ENCODE results near the gene MOV10.

MOV10 gene

DNA sequence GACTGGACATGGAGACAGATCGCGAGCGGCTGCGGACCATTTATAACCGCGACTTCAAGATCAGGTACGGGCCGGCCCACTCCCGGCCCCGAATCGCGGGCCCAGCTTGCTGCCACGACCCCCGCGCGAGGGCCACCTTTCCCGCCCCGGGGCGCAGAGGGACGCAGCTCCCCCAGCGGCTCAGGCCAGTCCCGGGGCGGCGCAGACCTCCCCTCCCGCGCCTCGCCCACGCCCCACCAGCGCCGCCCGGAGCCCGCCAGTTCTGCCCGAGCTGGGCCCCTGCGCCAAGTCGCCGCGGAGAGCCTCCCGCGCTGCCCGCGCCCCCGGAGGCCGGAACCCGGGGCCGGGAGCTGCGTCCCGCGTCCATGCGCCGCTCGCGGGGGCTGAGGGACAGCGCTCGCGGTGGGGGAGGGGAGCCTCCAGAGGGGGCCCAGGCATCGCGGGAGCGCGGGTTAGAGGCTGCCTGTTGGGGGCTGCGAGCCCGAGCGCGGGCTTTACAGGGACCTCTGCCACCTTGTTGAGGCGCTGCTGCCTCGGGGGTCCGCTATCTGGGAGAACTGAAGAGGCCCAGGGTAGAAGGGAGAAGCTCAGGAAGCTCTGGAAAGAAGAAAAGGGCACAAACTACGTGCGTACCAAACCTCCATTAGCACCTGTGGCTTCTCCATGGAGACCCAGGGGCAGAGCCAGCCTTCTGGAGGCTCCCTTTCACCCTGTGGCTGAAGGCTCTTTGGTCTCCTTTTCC is 698 bp downstream of the MOV10 start:
- DNase-seq, result peak in 1 of 2 donors; percentile 12

DNA sequence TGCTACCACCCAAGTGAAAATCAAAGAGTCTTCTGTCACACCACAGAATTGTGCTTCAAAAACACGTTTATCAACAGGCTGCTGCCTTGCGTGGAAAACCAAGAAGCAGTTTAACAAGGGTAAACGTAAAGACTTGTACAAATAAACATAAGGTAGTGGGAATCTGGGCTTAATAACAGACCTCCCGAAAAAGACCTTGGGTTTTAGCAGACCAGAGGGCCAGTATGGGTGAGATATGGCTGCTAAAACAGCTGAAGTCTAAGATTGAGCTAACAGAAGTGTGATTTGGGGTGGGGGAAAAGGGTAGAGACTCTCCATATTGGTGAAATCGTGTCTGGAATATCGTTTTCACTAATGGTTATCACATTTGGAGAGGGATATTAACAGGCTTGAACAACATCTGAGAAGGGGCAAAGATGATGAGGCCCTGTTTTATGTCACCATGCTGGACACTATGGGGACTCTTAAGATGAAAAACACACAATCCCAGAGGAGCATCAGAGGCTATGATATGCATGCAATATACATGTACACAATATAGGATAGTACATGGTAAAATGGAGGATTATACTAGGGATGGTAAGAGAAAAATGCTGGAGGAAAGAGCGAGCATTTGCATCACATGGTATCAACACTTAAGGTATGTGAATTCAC is 1.4 kb downstream of the MOV10 start:
- DNase-seq, result no peak

DNA sequence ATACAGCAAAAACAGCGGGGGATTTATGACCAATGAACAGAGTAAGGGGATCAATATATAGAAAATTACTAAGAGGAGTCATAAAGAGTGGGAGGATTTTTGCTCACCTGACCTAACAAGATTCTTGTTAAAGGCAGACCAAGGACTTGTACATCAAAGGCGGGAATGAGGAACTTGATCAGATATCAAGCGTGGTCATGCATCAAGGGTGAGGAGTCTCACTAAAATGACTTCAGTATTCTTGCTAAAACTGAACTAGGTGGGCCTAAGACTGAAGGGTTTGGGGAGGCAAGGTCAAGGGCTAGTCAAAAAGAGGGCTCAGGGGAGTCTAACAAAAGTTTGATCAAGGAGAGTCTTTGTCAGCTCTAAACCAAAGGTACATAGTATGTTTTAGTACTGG is 2.1 kb downstream of the MOV10 start:
- DNase-seq, result no peak

DNA sequence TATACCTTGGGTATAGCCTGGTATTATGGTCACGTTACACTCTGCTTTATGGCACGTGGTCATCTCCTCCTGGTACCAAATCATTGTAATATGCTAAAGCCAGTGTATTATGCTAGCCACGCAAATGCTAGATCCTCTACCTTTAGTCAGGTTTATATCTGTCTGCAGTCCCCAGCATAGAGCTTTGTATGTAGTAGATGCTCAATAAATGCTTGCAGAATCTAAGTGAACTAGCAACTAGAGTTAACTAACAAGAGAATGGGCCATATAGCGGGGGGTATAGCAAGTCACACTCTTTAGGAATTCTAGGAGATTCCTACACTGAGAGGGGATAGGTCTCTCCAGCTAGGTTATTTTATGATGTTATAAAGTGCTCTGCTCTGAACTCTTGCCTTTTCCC is 3.0 kb downstream of the MOV10 start:
- DNase-seq, result no peak

DNA sequence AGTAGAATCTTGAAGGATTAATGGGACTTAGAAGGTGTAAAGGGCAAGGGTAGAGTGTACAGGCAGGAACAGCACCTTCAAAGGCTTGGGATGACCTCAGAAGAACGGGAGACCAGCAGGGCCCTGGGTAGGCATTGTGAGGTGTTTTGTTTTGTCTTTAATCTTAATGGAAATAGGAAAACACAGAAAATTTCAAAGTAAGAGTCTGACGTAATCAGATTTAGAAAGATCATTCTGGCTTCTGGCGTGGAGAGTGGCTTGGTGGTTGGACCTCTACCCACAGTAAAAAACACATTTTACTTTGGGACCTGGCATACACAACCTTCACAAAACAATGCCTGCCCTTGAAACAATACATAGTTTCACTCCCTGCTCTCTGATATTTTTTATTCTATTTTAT is 4.1 kb downstream of the MOV10 start:
- no peak for DNase-seq

DNA sequence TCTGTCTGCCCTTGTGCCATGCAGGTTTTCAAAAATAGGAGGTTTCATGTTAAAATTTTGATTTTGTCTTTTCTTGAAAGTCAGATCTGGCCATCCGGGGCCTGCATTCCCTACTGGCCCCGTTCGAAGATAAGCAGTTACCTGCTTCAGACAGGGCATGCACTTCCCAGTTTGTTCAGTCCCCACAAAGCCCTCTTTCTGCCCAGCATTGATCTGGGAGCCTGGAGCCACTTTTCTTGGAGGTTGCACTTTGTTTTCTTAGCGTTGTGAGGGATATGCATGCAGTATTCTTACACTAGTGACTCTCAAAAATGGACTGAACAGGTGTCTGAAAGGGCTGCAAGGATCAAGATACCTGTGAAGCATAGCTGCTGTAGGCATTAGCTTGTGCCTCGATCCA is 11.5 kb downstream of the MOV10 start:
- no peak for DNase-seq

DNA sequence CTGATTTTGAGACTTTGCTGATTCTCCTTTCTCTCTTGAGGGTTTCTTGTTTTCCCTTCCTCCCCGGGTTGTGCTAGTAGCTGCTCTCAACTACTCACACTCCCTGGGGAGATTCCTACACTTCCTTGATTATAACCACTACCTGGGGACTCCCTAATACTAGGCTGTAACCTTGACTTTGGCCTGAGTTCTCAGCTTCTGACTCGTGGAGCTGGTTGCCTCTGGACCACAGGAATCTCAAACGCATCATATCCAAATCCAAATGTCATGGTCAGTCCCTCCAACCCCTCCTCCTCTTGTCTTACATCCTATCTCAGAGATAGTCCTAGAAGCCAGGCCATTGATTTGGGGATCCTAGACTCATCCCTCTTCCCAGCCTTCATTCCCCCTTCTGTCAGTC is 12.0 kb downstream of the MOV10 start:
- no peak for DNase-seq

DNA sequence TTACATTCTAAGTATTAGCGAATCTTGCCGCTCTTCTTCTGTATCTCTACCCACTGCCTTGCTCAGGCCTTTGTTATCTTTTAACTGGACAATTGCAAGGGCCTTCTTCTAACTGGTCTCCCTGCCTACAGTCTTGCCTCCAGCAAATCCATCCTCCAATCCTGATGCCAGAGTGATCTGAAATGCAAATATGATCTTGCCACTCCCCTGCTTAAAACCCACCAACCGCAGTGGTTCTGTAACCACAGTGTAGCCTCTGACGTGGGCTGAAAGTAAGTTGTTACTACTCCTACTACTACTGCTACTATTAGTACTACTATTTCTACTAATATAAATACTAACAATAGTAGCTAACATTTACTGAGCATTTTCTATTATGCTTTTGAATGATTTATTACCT is 12.4 kb downstream of the MOV10 start:
- DNase-seq, result no peak

DNA sequence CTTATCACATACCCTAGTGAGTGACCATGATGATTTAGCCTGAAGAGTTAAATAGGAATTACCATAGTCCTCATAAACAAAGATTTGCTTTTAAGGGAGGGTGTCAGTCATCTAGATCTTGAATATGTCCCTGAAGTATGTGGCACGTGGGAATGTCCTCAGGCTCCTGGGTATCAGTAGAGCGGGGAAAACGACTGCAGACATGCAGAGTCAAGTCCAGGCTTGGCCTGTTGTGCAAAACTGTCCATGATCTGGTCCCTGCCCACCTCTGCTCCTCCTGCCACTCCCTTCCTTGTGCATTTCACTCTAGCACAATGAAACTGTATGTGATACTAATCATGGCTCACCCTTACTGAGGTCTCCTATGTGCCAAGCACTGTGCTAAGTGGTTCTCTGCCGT is 12.9 kb downstream of the MOV10 start:
- DNase-seq, result no peak

DNA sequence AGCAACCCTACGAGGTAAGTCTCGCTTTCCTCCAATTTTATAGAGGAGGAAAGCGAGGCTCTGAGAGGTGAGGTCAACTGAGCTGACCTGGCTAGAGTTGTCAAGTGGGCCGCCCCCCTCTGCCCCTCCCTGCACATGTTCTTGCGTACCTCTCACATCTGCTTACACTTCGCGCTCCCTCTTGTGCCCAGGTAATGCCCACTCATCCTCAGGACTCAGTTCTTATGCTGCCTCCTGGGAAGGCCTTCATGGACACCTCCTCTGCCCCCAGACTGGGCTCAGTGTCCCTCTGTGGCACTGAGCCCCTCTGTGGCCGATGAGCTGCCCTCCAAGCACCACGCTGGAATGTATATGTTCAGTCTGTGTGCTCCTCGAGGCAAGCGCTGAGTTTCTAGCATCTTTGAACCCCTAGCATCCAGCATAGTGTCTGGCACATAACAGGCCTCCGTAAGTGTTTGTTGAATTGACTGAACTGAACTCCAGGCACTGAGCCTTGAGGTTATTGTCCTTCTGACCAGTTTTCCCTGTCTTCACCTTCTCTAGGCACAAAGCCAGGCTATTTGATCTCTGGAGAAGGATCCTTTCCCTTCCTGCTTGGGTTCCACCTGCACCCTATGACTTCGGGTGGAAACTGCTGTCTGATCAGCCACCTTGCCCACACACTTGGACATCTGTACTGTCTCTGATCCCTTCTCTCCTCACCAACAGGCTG is 13.5 kb downstream of the MOV10 start:
- no peak for DNase-seq

DNA sequence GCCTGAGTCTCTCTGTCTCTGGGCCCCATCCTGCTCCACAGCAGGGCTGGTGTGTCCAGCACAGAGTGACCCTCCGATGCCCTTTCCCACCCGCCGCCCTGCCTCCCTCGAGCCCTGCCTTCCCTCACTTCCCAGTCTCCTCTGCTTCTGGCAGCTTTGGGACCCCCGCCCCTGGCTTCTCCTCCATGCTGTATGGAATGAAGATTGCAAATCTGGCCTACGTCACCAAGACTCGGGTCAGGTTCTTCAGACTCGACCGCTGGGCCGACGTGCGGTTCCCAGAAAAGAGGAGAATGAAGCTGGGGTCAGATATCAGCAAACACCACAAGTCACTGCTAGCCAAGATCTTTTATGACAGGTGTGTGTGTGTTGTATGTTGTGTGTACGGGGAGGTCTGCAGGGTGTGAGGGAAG is 14.3 kb downstream of the MOV10 start:
- DNase-seq, result no peak

DNA sequence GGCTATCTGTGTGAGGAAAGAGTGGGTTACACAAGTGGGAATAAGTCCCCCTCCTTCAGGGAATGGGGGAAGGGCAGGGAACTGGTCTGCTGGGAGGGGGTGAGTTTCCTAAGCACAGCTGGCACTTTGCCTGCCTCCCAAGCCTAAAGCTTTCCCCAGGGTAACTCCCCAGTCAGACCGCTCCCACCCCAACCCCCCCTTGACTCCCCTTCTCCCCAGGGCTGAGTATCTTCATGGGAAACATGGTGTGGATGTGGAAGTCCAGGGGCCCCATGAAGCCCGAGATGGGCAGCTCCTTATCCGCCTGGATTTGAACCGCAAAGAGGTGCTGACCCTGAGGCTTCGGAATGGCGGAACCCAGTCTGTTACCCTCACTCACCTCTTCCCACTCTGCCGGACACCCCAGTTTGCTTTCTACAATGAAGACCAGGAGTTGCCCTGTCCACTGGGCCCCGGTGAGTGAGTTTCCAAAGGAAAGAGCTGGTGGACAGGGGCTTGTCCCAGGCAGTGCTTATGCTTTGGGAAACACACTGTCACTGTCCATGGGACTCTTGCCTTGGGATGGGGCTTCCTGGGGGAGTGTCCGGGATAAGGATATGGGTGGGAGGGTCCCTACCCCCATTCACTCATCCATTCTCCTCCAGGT is 14.9 kb downstream of the MOV10 start:
- DNase-seq, result no peak

DNA sequence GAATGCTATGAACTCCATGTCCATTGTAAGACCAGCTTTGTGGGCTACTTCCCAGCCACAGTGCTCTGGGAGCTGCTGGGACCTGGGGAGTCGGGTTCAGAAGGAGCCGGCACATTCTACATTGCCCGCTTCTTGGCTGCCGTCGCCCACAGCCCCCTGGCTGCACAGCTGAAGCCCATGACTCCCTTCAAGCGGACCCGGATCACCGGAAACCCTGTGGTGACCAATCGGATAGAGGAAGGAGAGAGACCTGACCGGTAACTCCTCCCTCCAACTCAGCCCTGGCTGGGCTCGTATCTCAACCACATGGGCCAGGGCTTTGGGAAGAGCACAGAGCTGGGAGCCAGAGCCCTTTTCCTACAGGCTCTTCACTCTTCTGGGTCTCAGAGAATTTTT is 15.4 kb downstream of the MOV10 start:
- no peak for DNase-seq

DNA sequence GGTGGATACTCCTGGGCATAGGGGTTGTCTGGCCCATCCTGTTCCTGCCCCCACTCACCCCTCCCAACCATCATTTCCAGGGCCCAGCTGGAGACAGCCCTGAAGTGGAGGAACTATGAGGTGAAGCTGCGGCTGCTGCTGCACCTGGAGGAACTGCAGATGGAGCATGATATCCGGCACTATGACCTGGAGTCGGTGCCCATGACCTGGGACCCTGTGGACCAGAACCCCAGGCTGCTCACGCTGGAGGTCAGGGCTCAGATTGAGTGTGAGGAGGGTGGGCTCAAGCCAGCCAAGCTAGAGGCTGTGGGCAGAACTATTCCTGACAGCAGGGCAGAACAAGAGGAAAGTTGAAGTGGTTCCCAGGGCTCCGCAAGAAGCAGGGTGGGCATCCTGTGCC is 18.2 kb downstream of the MOV10 start:
- no peak for DNase-seq

DNA sequence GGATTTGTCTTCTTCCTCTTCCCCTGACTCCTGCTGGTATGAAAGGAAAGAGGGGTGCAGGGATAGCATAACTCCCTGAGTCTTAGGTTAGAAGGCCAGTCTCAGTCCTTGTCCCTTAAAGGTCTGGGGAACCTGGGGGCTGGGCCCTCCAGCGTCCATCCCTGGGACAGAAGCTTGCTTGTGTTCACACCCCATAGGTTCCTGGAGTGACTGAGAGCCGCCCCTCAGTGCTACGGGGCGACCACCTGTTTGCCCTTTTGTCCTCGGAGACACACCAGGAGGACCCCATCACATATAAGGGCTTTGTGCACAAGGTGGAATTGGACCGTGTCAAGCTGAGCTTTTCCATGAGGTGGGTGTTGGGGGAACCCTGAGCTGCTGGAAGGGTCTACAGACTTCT is 19.4 kb downstream of the MOV10 start:
- no peak for DNase-seq

DNA sequence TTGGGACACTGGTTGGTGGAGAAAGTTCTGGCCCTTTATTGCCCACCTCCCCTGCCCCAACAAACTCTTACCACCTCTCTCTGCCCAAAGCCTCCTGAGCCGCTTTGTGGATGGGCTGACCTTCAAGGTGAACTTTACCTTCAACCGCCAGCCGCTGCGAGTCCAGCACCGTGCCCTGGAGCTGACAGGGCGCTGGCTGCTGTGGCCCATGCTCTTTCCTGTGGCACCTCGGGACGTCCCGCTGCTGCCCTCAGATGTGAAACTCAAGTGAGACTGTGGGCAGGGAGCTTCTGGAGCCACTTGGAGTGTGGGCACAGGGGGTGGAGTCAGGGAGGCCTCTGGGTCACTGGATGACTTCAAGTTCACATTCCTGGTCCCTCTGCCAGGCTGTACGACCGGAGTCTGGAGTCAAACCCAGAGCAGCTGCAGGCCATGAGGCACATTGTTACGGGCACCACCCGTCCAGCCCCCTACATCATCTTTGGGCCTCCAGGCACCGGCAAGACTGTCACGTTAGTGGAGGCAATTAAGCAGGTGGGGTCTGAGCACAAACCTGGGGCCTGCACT is 20.0 kb downstream of the MOV10 start:
- no peak for DNase-seq

DNA sequence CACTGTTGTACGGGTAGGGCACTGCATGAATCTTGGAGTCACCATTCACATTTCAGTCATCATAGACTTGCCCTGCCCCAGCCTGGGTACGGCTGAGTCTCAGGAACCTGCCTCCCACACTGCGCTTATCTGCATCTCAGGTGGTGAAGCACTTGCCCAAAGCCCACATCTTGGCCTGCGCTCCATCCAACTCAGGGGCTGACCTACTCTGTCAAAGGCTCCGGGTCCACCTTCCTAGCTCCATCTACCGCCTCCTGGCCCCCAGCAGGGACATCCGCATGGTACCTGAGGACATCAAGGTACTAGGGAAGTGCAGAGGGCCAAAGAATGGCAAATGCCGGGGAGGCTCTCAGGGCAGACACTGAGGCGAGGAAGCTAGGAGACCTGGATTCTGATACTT is 20.8 kb downstream of the MOV10 start:
- DNase-seq, result no peak

DNA sequence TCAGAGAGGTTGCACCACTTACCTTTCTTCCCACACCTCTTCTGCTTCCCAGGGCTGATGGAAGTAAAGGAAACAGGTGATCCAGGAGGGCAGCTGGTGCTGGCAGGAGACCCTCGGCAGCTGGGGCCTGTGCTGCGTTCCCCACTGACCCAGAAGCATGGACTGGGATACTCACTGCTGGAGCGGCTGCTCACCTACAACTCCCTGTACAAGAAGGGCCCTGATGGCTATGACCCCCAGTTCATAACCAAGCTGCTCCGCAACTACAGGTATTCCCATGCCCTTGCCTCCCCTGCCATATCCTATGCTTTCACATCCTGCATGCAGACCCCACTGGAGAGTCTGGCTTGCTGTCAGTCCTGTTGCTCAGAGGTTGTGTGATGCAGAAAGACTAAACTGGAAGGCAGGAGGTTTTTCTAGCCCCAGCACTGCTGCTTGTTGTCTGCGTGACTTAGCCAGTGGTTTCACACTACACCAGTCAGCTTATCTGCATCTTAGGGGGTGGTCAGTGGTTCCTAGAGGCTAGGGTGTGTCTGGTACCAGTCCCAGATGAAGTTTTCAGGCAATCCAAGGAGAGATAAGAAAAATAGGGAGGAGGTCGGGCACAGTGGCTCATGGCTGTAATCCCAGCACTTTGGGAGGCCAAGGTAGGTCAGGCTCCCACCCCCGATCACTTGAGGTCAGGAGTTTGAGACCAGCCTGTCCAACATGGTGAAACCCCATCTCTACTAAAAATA is 22.3 kb downstream of the MOV10 start:
- DNase-seq, result no peak

DNA sequence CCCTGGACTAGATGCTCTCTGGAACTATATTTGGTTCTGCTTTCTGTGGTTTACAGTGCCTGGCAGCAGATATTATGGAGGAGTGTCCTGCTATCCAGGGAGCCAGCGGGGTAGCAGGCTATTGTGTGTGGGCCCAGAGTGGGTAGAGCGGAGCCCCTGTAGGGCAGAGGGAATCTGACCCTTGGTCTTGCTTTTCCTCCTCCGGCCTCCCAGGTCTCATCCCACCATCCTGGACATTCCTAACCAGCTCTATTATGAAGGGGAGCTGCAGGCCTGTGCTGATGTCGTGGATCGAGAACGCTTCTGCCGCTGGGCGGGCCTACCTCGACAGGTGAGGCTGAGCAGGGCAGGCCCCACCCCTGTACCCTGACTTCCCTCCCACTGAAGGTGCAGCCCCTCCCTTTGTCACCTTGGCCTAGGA is 23.3 kb downstream of the MOV10 start:
- DNase-seq, result no peak

DNA sequence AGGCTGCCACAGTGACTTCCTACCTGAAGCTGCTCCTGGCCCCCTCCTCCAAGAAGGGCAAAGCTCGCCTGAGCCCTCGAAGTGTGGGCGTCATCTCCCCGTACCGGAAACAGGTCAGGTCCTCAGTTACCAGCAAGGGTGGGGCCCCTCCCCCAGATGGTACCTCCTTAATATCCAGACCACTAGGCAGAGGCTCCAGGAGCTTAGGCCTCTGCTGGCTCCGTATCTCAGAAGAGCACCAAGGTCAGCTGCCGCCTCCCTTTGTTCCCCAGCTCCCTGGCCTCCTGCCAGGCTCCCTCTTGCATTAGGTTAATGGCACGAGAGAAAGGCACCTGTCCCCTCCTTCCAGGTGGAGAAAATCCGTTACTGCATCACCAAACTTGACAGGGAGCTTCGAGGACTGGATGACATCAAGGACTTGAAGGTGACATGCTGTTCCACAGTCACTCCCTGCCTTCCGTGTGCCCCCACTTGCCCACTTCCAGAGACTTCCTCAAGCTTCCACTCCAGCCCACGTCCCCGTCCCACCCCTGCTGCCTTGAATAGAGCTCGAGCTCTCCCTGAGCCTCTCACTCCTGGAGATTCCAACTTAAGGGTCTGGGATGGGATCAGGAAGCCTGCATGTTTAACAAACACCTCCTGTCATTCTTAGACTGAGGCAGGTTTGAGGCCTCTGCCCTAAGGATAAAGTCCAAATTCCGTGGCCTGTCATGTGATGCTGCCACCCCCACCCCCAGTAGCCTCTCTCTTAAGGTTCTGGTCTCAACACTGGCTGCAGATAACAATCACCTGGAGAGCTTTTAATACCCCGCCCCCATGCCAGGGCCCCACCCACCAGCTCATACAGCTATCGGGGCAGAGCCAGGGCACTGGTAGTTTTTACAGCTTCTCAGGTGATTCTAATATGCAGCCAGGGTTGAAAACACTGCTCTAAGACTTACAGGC is 24.2 kb downstream of the MOV10 start:
- DNase-seq, result no peak

DNA sequence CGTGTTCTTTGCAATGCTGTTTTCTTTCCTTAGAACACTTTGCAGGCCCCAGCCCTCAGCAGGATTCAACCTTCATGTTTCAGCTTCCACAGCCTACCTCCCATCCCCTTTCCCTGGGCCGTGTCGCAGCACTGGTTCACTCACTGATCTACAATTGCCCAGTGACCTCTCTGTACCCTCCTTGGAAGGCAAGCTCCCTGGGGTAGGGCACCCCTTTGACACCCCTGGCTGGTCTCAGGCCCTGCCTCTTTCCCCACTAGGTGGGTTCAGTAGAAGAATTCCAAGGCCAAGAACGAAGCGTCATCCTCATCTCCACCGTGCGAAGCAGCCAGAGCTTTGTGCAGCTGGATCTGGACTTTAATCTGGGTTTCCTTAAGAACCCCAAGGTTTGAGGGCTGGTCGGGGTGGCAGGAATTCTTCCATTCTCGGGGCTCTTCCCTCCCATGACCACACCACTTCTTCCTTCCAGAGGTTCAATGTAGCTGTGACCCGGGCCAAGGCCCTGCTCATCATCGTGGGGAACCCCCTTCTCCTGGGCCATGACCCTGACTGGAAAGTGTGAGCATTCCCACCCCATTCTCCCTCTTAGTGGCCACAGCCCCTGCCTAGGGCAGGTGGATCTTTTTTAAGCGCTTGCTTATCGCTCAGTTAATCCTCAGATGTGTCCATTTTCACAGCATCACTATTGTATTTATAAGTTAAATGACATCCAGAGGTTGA is 25.1 kb downstream of the MOV10 start:
- DNase-seq, result peak in 1 of 2 donors; percentile 44

Measured in inflammatory macrophage treated with lipopolysaccharide for 1 hour (primary cell).